GM19397 (cell line): ENCODE data around the gene ALDH1A3.

Experiments
- ATAC-seq: cut with Tn5 transposase; IDR thresholded peaks from one replicate; pipeline ENCODE4 v1.9.1; 2021; ENCODE audit warnings: mild to moderate bottlenecking, moderate library complexity; ENCODE audit not compliant: unreplicated experiment

The ALDH1A3 gene

GRCh38 chr15:100944986-100945385 lies 65.4 kb downstream of the ALDH1A3 start:
- no peak for ATAC-seq

- no peak for ATAC-seq
These were observed 68.3 kb downstream of the ALDH1A3 start for GRCh38 chr15:100947760-100948429.

GRCh38 chr15:100948430-100948762 lies 68.8 kb downstream of the ALDH1A3 start:
- ATAC-seq = no peak

- ATAC-seq = no peak
These were observed 70.1 kb downstream of the ALDH1A3 start for GRCh38 chr15:100949691-100950090.

GRCh38 chr15:100951965-100952364 lies 72.3 kb downstream of the ALDH1A3 start:
- no peak for ATAC-seq

- ATAC-seq = no peak
These were observed 72.9 kb downstream of the ALDH1A3 start for GRCh38 chr15:100952566-100952965.

- no peak for ATAC-seq
These were observed 78.9 kb downstream of the ALDH1A3 start for GRCh38 chr15:100958326-100959065.

GRCh38 chr15:100959066-100960050 lies 79.7 kb downstream of the ALDH1A3 start:
- ATAC-seq = no peak
